Vagina (tissue), 2 donors: ENCODE measurements around the gene DPYD. TPM values are rescaled to one million over a fixed set of nuclear protein-coding genes. Genes with fewer than 3 reads are reported as not detected.
A peak's percentile ranks its signal among the peaks of the same experiment; 100 is the strongest.

Source experiments
- DNase-seq, 2 donors: peaks; one replicate each; pipeline ENCODE4 v3.0.0-alpha.2; 2017; ENCODE audit errors: extremely low spot score in 2 of 2
- H3K27ac ChIP-seq: fragments of 200-600 bp; sonication (generic); one replicate; pipeline ENCODE4 v1.5.1; 2019
- H3K27me3 ChIP-seq: fragments of 200-600 bp; sonication (generic); one replicate; pipeline ENCODE4 v1.5.1; 2019
- H3K36me3 ChIP-seq, 2 donors: fragments of 200-600 bp; sonication (generic); one replicate each; pipeline ENCODE4 v1.5.1; 2017 to 2019
- H3K4me1 ChIP-seq: fragments of 200-600 bp; sonication (generic); one replicate; pipeline ENCODE4 v1.5.1; 2019
- H3K4me3 ChIP-seq, 2 donors: fragments of 200-600 bp; sonication (generic); 1 replicate in 1 of 2; 2 replicates in 1 of 2; pipeline ENCODE4 v1.5.1; 2016 to 2019
- H3K9me3 ChIP-seq: fragments of 200-600 bp; sonication (generic); one replicate; pipeline ENCODE4 v1.5.1; 2019
- POLR2A ChIP-seq, 2 donors: fragments of 450-650 bp; IDR thresholded peaks; one replicate each; pipeline ENCODE4 v1.6.1; 2017; ENCODE audit warnings: antibody characterized with exemption in 2 of 2, mild to moderate bottlenecking in 2 of 2, moderate library complexity in 2 of 2
- POLR2AphosphoS5 ChIP-seq, 2 donors: sonication (generic); formaldehyde crosslinking; IDR thresholded peaks; one replicate each; pipeline ENCODE4 v1.9.0; 2017; ENCODE audit warnings: antibody characterized with exemption in 2 of 2, mild to moderate bottlenecking in 2 of 2, low read depth in 1 of 2; ENCODE audit not compliant: insufficient read depth in 1 of 2
- intact Hi-C: fragments of 100-400 bp; cut with DNase I; formaldehyde crosslinking; loops from one replicate; pipeline ENCODE4 v1.15.1; 2023
- total RNA-seq: library from RNA; depleted of rRNA; stranded (reverse); fragments of >200 nt; gene quantifications from one replicate; pipeline ENCODE4 v1.2.3, GENCODE V29; 2016
- TF ChIP-seq, protein P1 (sequence below), 3 experiments: fragments of 450-650 bp in 2 of 3; fragments of 200-600 bp in 1 of 3; sonication (generic) in 1 of 3; IDR thresholded peaks; one replicate each; pipeline ENCODE4 v1.5.1; 2017 to 2019; ENCODE audit warnings: antibody characterized with exemption in 3 of 3, mild to moderate bottlenecking in 2 of 3, moderate library complexity in 2 of 3

Gene DPYD
- total RNA-seq: 45.7 TPM

DNA sequence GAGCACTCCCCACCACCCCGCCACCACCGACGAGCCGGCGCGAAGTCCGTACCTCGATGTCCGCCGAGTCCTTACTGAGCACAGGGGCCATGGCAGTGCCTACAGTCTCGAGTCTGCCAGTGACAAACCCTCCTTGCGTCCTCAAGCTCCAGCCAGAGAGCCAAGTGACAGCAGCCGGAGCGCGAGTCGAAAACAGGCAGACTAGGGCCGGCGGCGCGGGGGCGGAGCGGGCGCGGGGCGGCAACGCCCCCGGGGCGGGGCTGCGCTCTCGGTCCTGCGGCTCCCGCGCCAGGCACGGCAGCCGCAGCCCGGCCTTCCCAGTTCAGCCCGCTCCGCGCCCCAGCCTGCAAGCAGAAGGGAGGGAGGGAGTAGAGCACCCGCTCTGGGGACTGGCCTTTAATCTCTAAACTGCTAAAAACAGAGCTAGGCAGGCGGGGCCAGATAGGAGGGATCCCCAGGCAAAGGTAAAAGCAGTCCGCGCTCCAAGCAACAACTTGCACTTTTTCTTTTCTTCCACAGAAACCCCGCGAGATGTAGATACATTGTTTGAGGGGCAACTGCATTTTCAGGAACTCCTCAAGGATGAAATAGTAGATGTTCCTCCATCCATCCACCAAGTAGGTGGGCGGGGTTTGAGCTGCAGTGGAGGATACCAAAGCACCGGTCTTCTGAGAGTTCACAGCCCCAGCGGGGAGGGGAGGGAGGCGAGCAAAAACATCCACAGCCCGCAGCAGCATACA is at the start of gene DPYD:
DPYD (minus strand) TSS at position 203 of the 740 bp plus-strand sequence; CDS start at position 91, 112 bp downstream.
- intact Hi-C loops: no loop called here
- H3K27ac ChIP-seq: peak within 1 kb of the TSS; percentile 96
- no peaks in the 10 kb centered on the region for H3K9me3 ChIP-seq
- peak within 1 kb of the TSS; percentile 88 to 97 for H3K4me3 ChIP-seq
- TF ChIP-seq POLR2A (IDR thresholded peaks at IDR 0.05): peak in 1 of 2 donors; percentile 79
- peak; percentile 20 to 90 for TF ChIP-seq POLR2AphosphoS5 (IDR thresholded peaks at IDR 0.05; ENCODE audit: insufficient read depth in 1 of 2, low read depth in 1 of 2)
- TF ChIP-seq, protein P1, sequence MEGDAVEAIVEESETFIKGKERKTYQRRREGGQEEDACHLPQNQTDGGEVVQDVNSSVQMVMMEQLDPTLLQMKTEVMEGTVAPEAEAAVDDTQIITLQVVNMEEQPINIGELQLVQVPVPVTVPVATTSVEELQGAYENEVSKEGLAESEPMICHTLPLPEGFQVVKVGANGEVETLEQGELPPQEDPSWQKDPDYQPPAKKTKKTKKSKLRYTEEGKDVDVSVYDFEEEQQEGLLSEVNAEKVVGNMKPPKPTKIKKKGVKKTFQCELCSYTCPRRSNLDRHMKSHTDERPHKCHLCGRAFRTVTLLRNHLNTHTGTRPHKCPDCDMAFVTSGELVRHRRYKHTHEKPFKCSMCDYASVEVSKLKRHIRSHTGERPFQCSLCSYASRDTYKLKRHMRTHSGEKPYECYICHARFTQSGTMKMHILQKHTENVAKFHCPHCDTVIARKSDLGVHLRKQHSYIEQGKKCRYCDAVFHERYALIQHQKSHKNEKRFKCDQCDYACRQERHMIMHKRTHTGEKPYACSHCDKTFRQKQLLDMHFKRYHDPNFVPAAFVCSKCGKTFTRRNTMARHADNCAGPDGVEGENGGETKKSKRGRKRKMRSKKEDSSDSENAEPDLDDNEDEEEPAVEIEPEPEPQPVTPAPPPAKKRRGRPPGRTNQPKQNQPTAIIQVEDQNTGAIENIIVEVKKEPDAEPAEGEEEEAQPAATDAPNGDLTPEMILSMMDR (IDR thresholded peaks at IDR 0.05): no peak
- DNase-seq: peak; percentile 89 to 97
- no peaks in the 10 kb centered on the region for H3K27me3 ChIP-seq
- H3K4me1 ChIP-seq: peaks cover 32% of the 10 kb centered on the region
- no peaks in the 10 kb centered on the region for H3K36me3 ChIP-seq

DNA sequence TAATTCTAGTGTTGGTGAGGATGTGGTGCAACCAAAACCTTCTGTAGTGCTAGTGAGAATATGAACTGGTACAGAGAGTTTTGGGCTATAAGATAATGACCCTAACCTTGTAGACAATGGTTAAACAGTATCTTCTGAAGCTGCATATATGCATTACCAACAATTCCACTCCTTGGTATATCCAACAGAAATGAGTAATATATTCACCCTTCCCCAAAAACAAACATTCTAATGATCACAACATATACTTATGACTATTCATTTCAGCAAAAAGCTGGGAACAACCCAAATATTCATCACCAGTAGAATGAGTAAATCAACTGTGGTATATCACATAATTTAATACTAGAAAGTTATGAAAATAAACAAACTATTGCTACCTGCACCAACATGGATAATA is 39.6 kb upstream of the DPYD start:
- no peak overlapping the region for H3K27ac ChIP-seq
- H3K4me3 ChIP-seq: no peak overlapping the region
- H3K9me3 ChIP-seq: no peaks in the 10 kb centered on the region
- H3K4me1 ChIP-seq: no peaks in the 10 kb centered on the region
- no peak for DNase-seq
- H3K36me3 ChIP-seq: no peaks in the 10 kb centered on the region
- TF ChIP-seq POLR2A (IDR thresholded peaks at IDR 0.05) (no peak), POLR2AphosphoS5 (IDR thresholded peaks at IDR 0.05; ENCODE audit: insufficient read depth in 1 of 2, low read depth in 1 of 2) (no peak)
- TF ChIP-seq, protein P1 (IDR thresholded peaks at IDR 0.05): no peak
- H3K27me3 ChIP-seq: no peaks in the 10 kb centered on the region
- intact Hi-C loops: no loop called here

DNA sequence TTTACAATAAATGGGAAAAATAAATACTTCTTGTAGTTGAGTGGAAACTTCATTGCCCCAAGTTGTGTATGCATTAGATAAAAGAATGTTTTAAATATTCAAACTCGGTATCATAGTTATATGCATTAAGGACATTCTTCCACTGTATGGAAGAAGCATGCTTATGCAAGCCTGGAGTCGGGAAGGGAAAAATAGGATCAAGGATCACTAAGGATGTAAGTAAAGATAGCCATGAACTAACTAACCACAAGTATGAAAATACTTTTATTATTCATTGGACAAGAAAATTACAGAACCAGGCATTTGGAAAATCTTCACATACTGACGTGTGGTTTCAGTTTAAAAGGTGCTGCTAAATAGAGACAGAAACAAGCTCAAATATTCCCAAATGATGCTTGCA is 26.9 kb upstream of the DPYD start:
- Histone ChIP-seq H3K9me3 (no peaks in the 10 kb centered on the region), H3K4me1 (no peaks in the 10 kb centered on the region), H3K36me3 (no peaks in the 10 kb centered on the region), H3K27ac (no peak overlapping the region), H3K4me3 (no peak overlapping the region), H3K27me3 (no peaks in the 10 kb centered on the region)
- intact Hi-C loops: no loop called here
- TF ChIP-seq, protein P1 (IDR thresholded peaks at IDR 0.05): no peak
- TF ChIP-seq POLR2AphosphoS5 (IDR thresholded peaks at IDR 0.05; ENCODE audit: insufficient read depth in 1 of 2, low read depth in 1 of 2): no peak
- no peak for TF ChIP-seq POLR2A (IDR thresholded peaks at IDR 0.05)
- DNase-seq: no peak

DNA sequence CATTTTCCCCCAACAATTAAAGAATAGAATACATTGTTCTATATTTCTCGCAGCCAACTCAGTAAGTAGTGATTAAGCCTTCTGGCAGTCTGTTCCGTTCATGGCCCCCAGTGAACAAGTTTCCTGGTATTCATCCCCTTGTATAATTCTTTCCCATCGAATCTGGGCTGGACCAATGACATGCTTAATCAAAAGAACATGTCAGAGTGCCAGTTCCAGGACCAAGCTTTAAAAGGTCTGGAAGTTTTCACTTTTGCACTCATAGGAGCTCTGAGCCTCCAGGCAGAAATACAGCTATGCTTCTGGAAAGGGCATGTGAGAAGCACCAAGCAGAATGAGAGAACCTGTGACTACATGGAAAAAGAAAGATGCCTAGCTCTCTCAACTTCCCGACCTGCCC is 22.5 kb upstream of the DPYD start:
- H3K27me3 ChIP-seq: no peaks in the 10 kb centered on the region
- H3K9me3 ChIP-seq: no peaks in the 10 kb centered on the region
- TF ChIP-seq POLR2A (IDR thresholded peaks at IDR 0.05) (no peak), POLR2AphosphoS5 (IDR thresholded peaks at IDR 0.05; ENCODE audit: insufficient read depth in 1 of 2, low read depth in 1 of 2) (no peak)
- TF ChIP-seq, protein P1 (IDR thresholded peaks at IDR 0.05): no peak
- no peak overlapping the region for H3K4me3 ChIP-seq
- intact Hi-C loops: no loop called here
- H3K27ac ChIP-seq: no peak overlapping the region
- H3K36me3 ChIP-seq: no peaks in the 10 kb centered on the region
- no peak for DNase-seq
- H3K4me1 ChIP-seq: peaks cover 1% of the 10 kb centered on the region
